SU-DHL-6 (cell line): ENCODE results near the gene ALX4.

Source experiments
- EZH2phosphoT487 ChIP-seq: fragments of 200-600 bp; sonication (generic), shearing (Covaris generic); conservative IDR thresholded peaks from 2 replicates; pipeline ENCODE4 v1.6.1; 2018; ENCODE audit warnings: mild to moderate bottlenecking, antibody characterized with exemption, low read length, moderate library complexity, mixed read lengths
- TF ChIP-seq, protein P1 (sequence below): fragments of 200-600 bp; sonication (generic); IDR thresholded peaks from one replicate; pipeline ENCODE4 v1.5.1; 2017; ENCODE audit warnings: antibody characterized with exemption, mild to moderate bottlenecking, low read length, moderate library complexity; ENCODE audit not compliant: insufficient read depth, poor library complexity, severe bottlenecking

- TF ChIP-seq, protein P1, sequence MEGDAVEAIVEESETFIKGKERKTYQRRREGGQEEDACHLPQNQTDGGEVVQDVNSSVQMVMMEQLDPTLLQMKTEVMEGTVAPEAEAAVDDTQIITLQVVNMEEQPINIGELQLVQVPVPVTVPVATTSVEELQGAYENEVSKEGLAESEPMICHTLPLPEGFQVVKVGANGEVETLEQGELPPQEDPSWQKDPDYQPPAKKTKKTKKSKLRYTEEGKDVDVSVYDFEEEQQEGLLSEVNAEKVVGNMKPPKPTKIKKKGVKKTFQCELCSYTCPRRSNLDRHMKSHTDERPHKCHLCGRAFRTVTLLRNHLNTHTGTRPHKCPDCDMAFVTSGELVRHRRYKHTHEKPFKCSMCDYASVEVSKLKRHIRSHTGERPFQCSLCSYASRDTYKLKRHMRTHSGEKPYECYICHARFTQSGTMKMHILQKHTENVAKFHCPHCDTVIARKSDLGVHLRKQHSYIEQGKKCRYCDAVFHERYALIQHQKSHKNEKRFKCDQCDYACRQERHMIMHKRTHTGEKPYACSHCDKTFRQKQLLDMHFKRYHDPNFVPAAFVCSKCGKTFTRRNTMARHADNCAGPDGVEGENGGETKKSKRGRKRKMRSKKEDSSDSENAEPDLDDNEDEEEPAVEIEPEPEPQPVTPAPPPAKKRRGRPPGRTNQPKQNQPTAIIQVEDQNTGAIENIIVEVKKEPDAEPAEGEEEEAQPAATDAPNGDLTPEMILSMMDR = no peak
- no peak for TF ChIP-seq EZH2phosphoT487
Measured at GRCh38 chr11:44322243-44322642, 12.3 kb upstream of the ALX4 start.
